ENCODE measurements around the gene BICDL2. TPM values are rescaled to one million over a fixed set of nuclear protein-coding genes. Genes with fewer than 3 reads are reported as not detected.
"Not testable (repeated sequence)": the region's sequence is repeated elsewhere in the genome, so short reads cannot be mapped to it uniquely, and the experiment has no call there.

Gene BICDL2, protein sequence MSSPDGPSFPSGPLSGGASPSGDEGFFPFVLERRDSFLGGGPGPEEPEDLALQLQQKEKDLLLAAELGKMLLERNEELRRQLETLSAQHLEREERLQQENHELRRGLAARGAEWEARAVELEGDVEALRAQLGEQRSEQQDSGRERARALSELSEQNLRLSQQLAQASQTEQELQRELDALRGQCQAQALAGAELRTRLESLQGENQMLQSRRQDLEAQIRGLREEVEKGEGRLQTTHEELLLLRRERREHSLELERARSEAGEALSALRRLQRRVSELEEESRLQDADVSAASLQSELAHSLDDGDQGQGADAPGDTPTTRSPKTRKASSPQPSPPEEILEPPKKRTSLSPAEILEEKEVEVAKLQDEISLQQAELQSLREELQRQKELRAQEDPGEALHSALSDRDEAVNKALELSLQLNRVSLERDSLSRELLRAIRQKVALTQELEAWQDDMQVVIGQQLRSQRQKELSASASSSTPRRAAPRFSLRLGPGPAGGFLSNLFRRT
- total RNA-seq, result 100 to 1,000 TPM in 1 of 3 donors, 10 to 100 TPM in 2; 49.1 to 102 (median 75.5) TPM
- long read RNA-seq, donor 1, transcript BICDL2-203 (10 exons, 1,984 nt), result major isoform, 9 of 74 reads
- long read RNA-seq, donor 1, partial matches to known transcripts, result 8 of 74 reads
- long read RNA-seq, donor 1, other reads (novel, unspliced or antisense), result 51 of 74 reads
- long read RNA-seq, donor 2, transcript BICDL2-203 (10 exons, 1,984 nt), result major isoform, 27 of 70 reads
- long read RNA-seq, donor 2, partial matches to known transcripts, result 5 of 70 reads
- long read RNA-seq, donor 2, other reads (novel, unspliced or antisense), result 34 of 70 reads

DNA sequence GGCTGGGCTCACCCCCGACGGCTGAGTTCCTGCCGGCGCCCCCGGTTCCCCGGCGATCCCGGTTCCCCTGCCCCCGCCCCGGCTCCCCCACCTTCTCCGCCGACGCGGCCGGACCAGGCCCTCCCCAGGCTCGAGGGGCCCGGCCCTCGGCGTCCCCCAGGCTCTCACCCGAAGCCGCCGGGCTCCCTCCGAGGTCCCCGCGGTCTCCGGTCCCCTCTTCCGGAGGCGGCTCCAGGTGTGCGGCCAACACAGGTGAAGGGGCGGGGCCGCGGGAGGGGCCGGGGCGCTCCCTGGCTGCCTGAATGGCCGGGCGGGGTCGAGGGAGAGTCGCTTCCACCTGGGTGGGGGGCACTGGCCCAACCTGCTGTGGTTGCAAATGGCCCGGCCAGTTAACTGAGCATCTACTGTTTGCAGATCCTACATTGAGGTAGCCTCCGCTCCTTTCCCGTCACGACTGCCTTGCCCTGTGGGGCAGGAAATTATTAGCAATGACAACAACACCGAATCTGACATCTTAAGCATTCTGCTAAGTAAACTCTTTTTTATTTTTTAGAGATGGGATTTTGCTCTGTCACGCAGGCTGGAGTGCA, at the start of gene BICDL2:
Gene BICDL2, minus strand, starts transcription at position 219 of the 590 bp plus-strand sequence. CDS start 1,448 bp downstream, outside the sequence.
- DNase-seq, result peak; percentile 87 to 94 (median 89)
- Histone ChIP-seq H3K4me3 (peak within 1 kb of the TSS; percentile 42), H3K36me3 (ENCODE audit: low read depth) (no peaks in the 10 kb centered on the region), H3K4me1 (ENCODE audit: low read depth) (peaks cover 28% of the 10 kb centered on the region), H3K9me3 (no peaks in the 10 kb centered on the region)
- ATAC-seq, result peak; percentile 77
- intact Hi-C loops (cut with DNase I, micrococcal nuclease), result no loop called here
- TF ChIP-seq, protein P1, sequence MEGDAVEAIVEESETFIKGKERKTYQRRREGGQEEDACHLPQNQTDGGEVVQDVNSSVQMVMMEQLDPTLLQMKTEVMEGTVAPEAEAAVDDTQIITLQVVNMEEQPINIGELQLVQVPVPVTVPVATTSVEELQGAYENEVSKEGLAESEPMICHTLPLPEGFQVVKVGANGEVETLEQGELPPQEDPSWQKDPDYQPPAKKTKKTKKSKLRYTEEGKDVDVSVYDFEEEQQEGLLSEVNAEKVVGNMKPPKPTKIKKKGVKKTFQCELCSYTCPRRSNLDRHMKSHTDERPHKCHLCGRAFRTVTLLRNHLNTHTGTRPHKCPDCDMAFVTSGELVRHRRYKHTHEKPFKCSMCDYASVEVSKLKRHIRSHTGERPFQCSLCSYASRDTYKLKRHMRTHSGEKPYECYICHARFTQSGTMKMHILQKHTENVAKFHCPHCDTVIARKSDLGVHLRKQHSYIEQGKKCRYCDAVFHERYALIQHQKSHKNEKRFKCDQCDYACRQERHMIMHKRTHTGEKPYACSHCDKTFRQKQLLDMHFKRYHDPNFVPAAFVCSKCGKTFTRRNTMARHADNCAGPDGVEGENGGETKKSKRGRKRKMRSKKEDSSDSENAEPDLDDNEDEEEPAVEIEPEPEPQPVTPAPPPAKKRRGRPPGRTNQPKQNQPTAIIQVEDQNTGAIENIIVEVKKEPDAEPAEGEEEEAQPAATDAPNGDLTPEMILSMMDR (IDR thresholded peaks at IDR 0.05), result no peak

DNA sequence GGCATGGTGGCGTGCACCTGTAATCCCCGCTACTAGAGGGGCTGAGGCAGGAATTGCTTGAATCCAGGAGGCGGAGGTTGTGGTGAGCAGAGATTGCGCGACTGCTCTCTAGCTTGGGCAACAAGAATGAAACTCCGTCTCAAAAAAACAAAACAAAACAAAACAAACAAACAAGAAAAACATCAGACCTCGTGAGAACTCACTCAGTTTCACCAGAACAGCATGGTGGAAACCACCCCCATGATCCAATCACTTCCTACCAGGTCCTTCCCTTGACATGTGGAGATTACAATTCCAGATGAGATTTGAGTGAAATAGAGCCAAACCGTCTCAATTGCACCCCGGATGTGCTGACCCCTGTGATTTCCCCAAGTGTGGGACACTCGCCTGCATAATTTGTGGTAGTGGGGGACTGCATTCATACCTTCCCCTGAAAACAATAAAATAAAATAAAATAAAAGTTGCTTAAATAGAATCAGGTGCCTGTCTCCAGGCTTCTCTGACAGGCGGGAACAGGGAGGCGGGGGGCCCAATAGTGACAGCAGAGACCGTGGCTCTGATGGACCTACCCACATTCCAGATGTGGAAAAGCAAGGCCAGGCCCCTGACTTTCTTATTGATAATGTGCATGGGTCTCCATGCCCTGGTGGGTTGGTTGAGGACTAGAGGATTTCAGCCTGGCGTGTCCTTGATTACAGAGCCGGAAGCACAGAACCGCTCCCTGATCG, 49.3 kb upstream of the BICDL2 start:
- DNase-seq, result peak in 1 of 3 donors; percentile 7
- Histone ChIP-seq H3K4me1 (ENCODE audit: low read depth) (no peaks in the 10 kb centered on the region), H3K4me3 (no peak overlapping the region), H3K36me3 (ENCODE audit: low read depth) (no peaks in the 10 kb centered on the region), H3K9me3 (no peaks in the 10 kb centered on the region)
- ATAC-seq, result no peak
- TF ChIP-seq, protein P1 (IDR thresholded peaks at IDR 0.05), result no peak
- intact Hi-C loops (cut with DNase I, micrococcal nuclease), result no loop called here

DNA sequence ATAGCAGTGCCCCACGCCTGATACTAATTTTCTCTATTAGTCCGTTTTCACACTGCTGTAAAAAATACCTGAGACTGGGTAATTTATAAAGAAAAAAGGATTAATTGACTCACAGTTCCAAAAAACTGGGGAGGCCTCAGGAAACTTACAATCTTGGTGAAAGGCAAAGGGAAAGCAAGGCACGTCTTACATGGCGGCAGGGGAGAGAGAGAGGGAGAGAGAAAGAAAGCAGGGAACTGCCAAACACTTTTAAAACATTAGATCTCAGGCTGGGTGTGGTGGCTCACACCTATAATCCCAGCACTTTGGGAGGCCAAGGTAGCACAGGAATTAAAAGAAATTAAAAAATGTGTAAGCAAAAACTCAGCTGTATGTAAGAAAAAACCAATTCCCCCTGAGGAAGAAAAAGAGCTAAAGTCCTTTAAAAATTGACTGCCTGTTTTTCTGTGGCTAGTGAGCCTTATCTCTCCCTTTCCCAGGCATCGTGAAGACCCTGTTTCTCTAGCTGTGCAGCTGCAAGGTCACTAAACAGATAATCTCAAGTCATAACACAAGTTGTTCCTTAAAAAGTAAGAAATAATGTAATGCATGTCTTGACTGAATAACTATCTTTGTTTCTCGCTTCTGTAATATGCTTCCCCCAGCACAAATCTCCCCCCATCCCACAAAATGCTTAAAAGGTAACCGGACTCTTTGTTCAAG, 48.4 kb upstream of the BICDL2 start:
- ATAC-seq (no peak), DNase-seq (no peak)
- TF ChIP-seq, protein P1 (IDR thresholded peaks at IDR 0.05), result no peak
- H3K4me3 ChIP-seq, result no peak overlapping the region
- H3K4me1 ChIP-seq (ENCODE audit: low read depth), result no peaks in the 10 kb centered on the region
- H3K36me3 ChIP-seq (ENCODE audit: low read depth), result no peaks in the 10 kb centered on the region
- H3K9me3 ChIP-seq, result no peaks in the 10 kb centered on the region
- intact Hi-C loops (cut with DNase I, micrococcal nuclease), result no loop called here

DNA sequence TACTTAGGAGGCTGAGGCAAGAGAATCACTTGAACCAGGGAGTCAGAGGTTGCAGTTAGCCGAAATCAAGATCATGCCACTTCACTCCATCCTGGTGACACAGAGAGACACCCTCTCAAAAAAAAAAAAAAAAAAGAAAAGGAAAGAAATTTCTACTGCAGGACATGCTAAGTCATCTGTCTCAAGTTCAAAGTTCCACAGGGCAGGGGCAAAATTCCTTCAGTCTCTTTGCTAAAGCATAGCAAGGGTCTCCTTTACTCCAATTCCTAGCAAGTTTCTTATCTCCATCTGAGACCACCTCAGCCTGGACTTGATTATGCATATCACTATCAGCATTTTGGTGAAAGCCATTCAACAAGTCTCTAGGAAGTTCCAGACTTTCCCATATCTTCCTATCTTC, 47.7 kb upstream of the BICDL2 start:
- H3K4me3 ChIP-seq, result no peak overlapping the region
- H3K36me3 ChIP-seq (ENCODE audit: low read depth), result no peaks in the 10 kb centered on the region
- intact Hi-C loops (cut with DNase I, micrococcal nuclease), result no loop called here
- no peaks in the 10 kb centered on the region for H3K9me3 ChIP-seq
- TF ChIP-seq, protein P1 (IDR thresholded peaks at IDR 0.05), result no peak
- DNase-seq, result no peak
- H3K4me1 ChIP-seq (ENCODE audit: low read depth), result no peaks in the 10 kb centered on the region
- ATAC-seq, result no peak

DNA sequence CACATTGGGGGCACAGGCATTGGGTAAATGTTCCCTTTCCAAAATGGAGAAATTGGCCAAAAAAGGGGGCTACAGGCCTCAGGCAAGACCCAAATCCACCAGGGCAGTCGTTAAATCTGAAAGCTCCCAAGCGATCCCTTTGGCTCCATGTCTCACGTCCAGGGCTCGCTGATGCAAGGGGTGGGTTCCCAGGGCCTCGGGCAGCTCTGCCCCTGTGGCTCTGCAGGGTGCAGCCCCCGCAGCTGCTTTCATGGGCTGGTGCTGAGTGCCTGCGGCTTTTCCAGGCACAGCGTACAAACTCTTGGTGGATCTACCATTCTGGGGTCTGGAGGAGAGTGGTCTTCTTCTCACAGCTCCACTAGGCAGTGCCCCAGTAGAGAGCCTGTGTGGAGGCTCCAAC, 46.7 kb upstream of the BICDL2 start:
- H3K9me3 ChIP-seq; intact Hi-C loops (cut with DNase I, micrococcal nuclease); ATAC-seq; H3K4me3 ChIP-seq; H3K36me3 ChIP-seq (ENCODE audit: low read depth); H3K4me1 ChIP-seq (ENCODE audit: low read depth): not testable (repeated sequence)
- DNase-seq, result peak in 1 of 3 donors; percentile 27

DNA sequence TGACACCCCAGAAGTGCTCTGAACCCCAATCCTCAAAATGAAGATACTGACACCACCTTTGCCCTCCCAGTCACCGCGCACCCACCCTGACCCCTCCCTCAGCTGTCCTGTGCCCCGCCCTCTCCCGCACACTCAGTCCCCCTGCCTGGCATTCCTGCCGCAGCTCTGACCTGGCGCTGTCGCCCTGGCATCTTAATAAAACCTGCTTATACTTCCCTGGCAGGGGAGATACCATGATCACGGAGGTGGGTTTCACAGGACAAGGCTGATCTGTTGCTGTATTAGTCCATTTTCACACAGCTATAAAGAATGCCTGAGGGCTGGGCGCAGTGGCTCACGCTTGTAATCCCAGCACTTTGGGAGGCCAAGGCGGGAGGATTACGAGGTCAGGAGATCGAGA, 45.2 kb upstream of the BICDL2 start:
- H3K9me3 ChIP-seq; H3K4me1 ChIP-seq (ENCODE audit: low read depth); ATAC-seq; intact Hi-C loops (cut with DNase I, micrococcal nuclease); H3K4me3 ChIP-seq; H3K36me3 ChIP-seq (ENCODE audit: low read depth): not testable (repeated sequence)
- peak in 2 of 3 donors; percentile 10 to 15 for DNase-seq
